Muscle layer of duodenum (tissue), 2 donors: ENCODE measurements around the gene RRAGD.
A peak's percentile ranks its signal among the peaks of the same experiment; 100 is the strongest.

Experiments used
- H3K27ac ChIP-seq: one replicate; pipeline ENCODE4 v1.7.0; 2013; ENCODE audit warnings: mild to moderate bottlenecking, low read length
- H3K27me3 ChIP-seq: one replicate; pipeline ENCODE4 v1.7.0; 2013; ENCODE audit warnings: low read depth, mild to moderate bottlenecking, control low read depth, low read length
- H3K36me3 ChIP-seq, 2 donors: one replicate each; pipeline ENCODE4 v1.7.0; 2013; ENCODE audit warnings: low read length in 2 of 2, control low read depth in 1 of 2, mild to moderate bottlenecking in 1 of 2; ENCODE audit not compliant: insufficient read depth in 2 of 2, control insufficient read depth in 1 of 2
- H3K4me1 ChIP-seq, 2 donors: one replicate each; pipeline ENCODE4 v1.7.0; 2013; ENCODE audit warnings: low read length in 2 of 2, mild to moderate bottlenecking in 2 of 2, control low read depth in 1 of 2, moderate library complexity in 1 of 2; ENCODE audit not compliant: insufficient read depth in 2 of 2, control insufficient read depth in 1 of 2
- H3K4me3 ChIP-seq, 2 donors: one replicate each; pipeline ENCODE4 v1.7.0; 2013; ENCODE audit warnings: low read length in 2 of 2, low read depth in 1 of 2, mild to moderate bottlenecking in 1 of 2
- H3K9me3 ChIP-seq, 2 donors: one replicate each; pipeline ENCODE4 v1.7.0; 2013; ENCODE audit warnings: low read length in 2 of 2, control low read depth in 1 of 2, mild to moderate bottlenecking in 1 of 2; ENCODE audit not compliant: control insufficient read depth in 1 of 2
- donor health status: healthy.

RRAGD gene

GRCh38 chr6:89436226-89436625 lies 24.2 kb upstream of the RRAGD start:
- no peaks in the 10 kb centered on the region for H3K9me3 ChIP-seq
- no peaks in the 10 kb centered on the region for H3K36me3 ChIP-seq
- H3K4me1 ChIP-seq: peaks cover 4 to 6% of the 10 kb centered on the region in 2 donors
- no peaks in the 10 kb centered on the region for H3K27me3 ChIP-seq
- no peak overlapping the region for H3K27ac ChIP-seq
- no peak overlapping the region for H3K4me3 ChIP-seq

- Histone ChIP-seq H3K36me3 (no peaks in the 10 kb centered on the region), H3K4me3 (no peak overlapping the region), H3K27ac (no peak overlapping the region), H3K4me1 (peaks cover 4 to 6% of the 10 kb centered on the region in 2 donors), H3K9me3 (no peaks in the 10 kb centered on the region), H3K27me3 (no peaks in the 10 kb centered on the region)
Measured at GRCh38 chr6:89434954-89435353, 22.9 kb upstream of the RRAGD start.

GRCh38 chr6:89434150-89434499 lies 22.1 kb upstream of the RRAGD start:
- Histone ChIP-seq H3K9me3 (no peaks in the 10 kb centered on the region), H3K4me3 (peak overlapping the region; percentile 55 to 88), H3K27ac (no peak overlapping the region), H3K36me3 (no peaks in the 10 kb centered on the region), H3K27me3 (no peaks in the 10 kb centered on the region), H3K4me1 (peaks cover 4 to 6% of the 10 kb centered on the region in 2 donors)

- no peaks in the 10 kb centered on the region for H3K36me3 ChIP-seq
- peaks cover 4 to 6% of the 10 kb centered on the region in 2 donors for H3K4me1 ChIP-seq
- H3K27ac ChIP-seq: no peak overlapping the region
- H3K27me3 ChIP-seq: no peaks in the 10 kb centered on the region
- no peaks in the 10 kb centered on the region for H3K9me3 ChIP-seq
- peak overlapping the region; percentile 55 to 88 for H3K4me3 ChIP-seq
Measured at GRCh38 chr6:89433252-89434149, 21.4 kb upstream of the RRAGD start.

- H3K9me3 ChIP-seq: no peaks in the 10 kb centered on the region
- H3K4me1 ChIP-seq: peaks cover 4 to 6% of the 10 kb centered on the region in 2 donors
- H3K4me3 ChIP-seq: peak within 1 kb of the TSS; percentile 55 to 88
- no peaks in the 10 kb centered on the region for H3K27me3 ChIP-seq
- H3K27ac ChIP-seq: no peak within 1 kb of the TSS
- no peaks in the 10 kb centered on the region for H3K36me3 ChIP-seq
Measured at GRCh38 chr6:89432875-89433251, 20.8 kb upstream of the RRAGD start, which contains the start of gene ANKRD6. TSS of gene ANKRD6 (plus strand) at chr6:89433152. CDS start at chr6:89566977, 133,825 bp downstream.

- Histone ChIP-seq H3K27ac (no peak overlapping the region), H3K36me3 (no peaks in the 10 kb centered on the region)
Measured at GRCh38 chr6:89430201-89430962, 18.3 kb upstream of the RRAGD start.

GRCh38 chr6:89416796-89417195 lies 4.7 kb upstream of the RRAGD start:
- peaks cover 0 to 8% of the 10 kb centered on the region in 2 donors for H3K4me1 ChIP-seq
- no peaks in the 10 kb centered on the region for H3K9me3 ChIP-seq
- H3K27me3 ChIP-seq: no peaks in the 10 kb centered on the region
- H3K27ac ChIP-seq: no peak overlapping the region
- H3K4me3 ChIP-seq: no peak overlapping the region
- H3K36me3 ChIP-seq: no peaks in the 10 kb centered on the region

More at GRCh38 chr6:89430201-89430962, 18.3 kb upstream of the RRAGD start:
- Histone ChIP-seq H3K9me3 (no peaks in the 10 kb centered on the region), H3K4me3 (no peak overlapping the region), H3K27me3 (no peaks in the 10 kb centered on the region), H3K4me1 (peaks cover 4 to 6% of the 10 kb centered on the region in 2 donors)

- no peaks in the 10 kb centered on the region for H3K9me3 ChIP-seq
- H3K4me1 ChIP-seq: peaks cover 0 to 8% of the 10 kb centered on the region in 2 donors
- H3K27me3 ChIP-seq: no peaks in the 10 kb centered on the region
- no peak overlapping the region for H3K4me3 ChIP-seq
- no peak overlapping the region for H3K27ac ChIP-seq
- H3K36me3 ChIP-seq: no peaks in the 10 kb centered on the region
Measured at GRCh38 chr6:89415185-89415584, 3.1 kb upstream of the RRAGD start.

- Histone ChIP-seq H3K9me3 (no peaks in the 10 kb centered on the region), H3K4me3 (no peak overlapping the region), H3K27ac (no peak overlapping the region), H3K4me1 (peaks cover 0 to 8% of the 10 kb centered on the region in 2 donors), H3K36me3 (no peaks in the 10 kb centered on the region), H3K27me3 (no peaks in the 10 kb centered on the region)
Measured at GRCh38 chr6:89414215-89414614, 2.1 kb upstream of the RRAGD start.

GRCh38 chr6:89413006-89413400 lies 930 bp upstream of the RRAGD start:
- peak overlapping the region; percentile 68 to 77 for H3K4me3 ChIP-seq

More at GRCh38 chr6:89413006-89413400, 930 bp upstream of the RRAGD start:
- Histone ChIP-seq H3K4me1 (peaks cover 0 to 8% of the 10 kb centered on the region in 2 donors), H3K9me3 (no peaks in the 10 kb centered on the region), H3K36me3 (no peaks in the 10 kb centered on the region), H3K27me3 (no peaks in the 10 kb centered on the region), H3K27ac (peak overlapping the region; percentile 11)
